HepG2 (cell line): ENCODE measurements around the gene DNPH1. TPM values are rescaled to one million over a fixed set of nuclear protein-coding genes. Genes with fewer than 3 reads are reported as not detected.

ENCODE experiments used
- ATAC-seq: fragments of 200-7000 bp; cut with Tn5 transposase; 3 replicates; pipeline ENCODE4 v1.9.1; 2020; ENCODE audit warnings: mild to moderate bottlenecking, moderate library complexity
- BruUV-seq: library from RNA; stranded (reverse); fragments of 400-500 nt; replicated peaks from 2 replicates; lab custom pipeline; 2021; lab: Mats Ljungman, UMichigan
- CTCF ChIA-PET: fragments of 300-600 bp; formaldehyde crosslinking; extraction: SDS; loops from one replicate; lab custom pipeline; 2021; ENCODE audit warnings: low total read pairs, inconsistent platforms, low intra/inter-chr PET ratio; lab: Yijun Ruan, JAX
- POLR2A ChIA-PET: fragments of 350-600 bp; sonication (Branson Sonifier 250); formaldehyde crosslinking; loops from one replicate; lab custom pipeline; 2020; ENCODE audit warnings: antibody characterized with exemption, inconsistent platforms; lab: Yijun Ruan, JAX
- DNase-seq: peaks from one replicate; pipeline ENCODE4 v3.0.0-alpha.2; 2015; ENCODE audit warnings: low spot score
- FAIRE-seq: peaks from 3 replicates; lab custom pipeline; 2011; peaks lifted over from hg19 to GRCh38; lab: Jason Lieb, UNC
- H2AFZ ChIP-seq: one replicate; pipeline ENCODE4 v1.6.1; 2011; ENCODE audit warnings: low read length, inconsistent platforms
- H3K27ac ChIP-seq: fragments of 300-600 bp; 3 replicates; pipeline ENCODE4 v1.8.0; 2011; ENCODE audit warnings: mixed run types, mild to moderate bottlenecking, mixed read lengths, low read length, inconsistent platforms; ENCODE audit not compliant: insufficient read depth; ENCODE audit errors: extremely low read length
- H3K27me3 ChIP-seq, 2 experiments: fragments of 200-600 bp in 1 of 2; 2 replicates in 1 of 2; 3 replicates in 1 of 2; pipeline versions ENCODE4 v1.6.0 to v1.8.0; 2011; ENCODE audit warnings: low read length in 2 of 2, mild to moderate bottlenecking in 2 of 2, moderate library complexity in 2 of 2, inconsistent platforms in 1 of 2; ENCODE audit not compliant: insufficient read depth in 2 of 2, control insufficient read depth in 1 of 2
- H3K36me3 ChIP-seq, 2 experiments: fragments of 200-600 bp in 1 of 2; replicated peaks in 1 of 2; 2 replicates in 1 of 2; 3 replicates in 1 of 2; pipeline versions ENCODE4 v1.5.1 to v1.8.0; 2011; ENCODE audit warnings: low read length in 2 of 2, inconsistent platforms in 1 of 2; ENCODE audit not compliant: insufficient read depth in 2 of 2, control insufficient read depth in 1 of 2
- H3K4me1 ChIP-seq: 2 replicates; pipeline ENCODE4 v1.5.1; 2012; ENCODE audit warnings: low read length, inconsistent platforms; ENCODE audit not compliant: insufficient read depth
- H3K4me2 ChIP-seq: 2 replicates; pipeline ENCODE4 v1.6.0; 2011; ENCODE audit warnings: low read depth, low read length, inconsistent platforms
- H3K4me3 ChIP-seq, 3 experiments: fragments of 200-600 bp in 1 of 3; sonication (generic), shearing (Covaris generic) in 1 of 3; replicated peaks in 1 of 3; 2 replicates each; pipeline ENCODE4 v1.5.1; 2011 to 2016; ENCODE audit warnings: low read length in 3 of 3, inconsistent platforms in 2 of 3, low read depth in 2 of 3, mild to moderate bottlenecking in 2 of 3, control low read depth in 1 of 3, mixed read lengths in 1 of 3; ENCODE audit not compliant: insufficient read depth in 1 of 3
- H3K79me2 ChIP-seq: one replicate; pipeline ENCODE4 v1.6.1; 2011; ENCODE audit warnings: low read length, inconsistent platforms; ENCODE audit not compliant: insufficient read depth
- H3K9ac ChIP-seq: 2 replicates; pipeline ENCODE4 v1.6.0; 2011; ENCODE audit warnings: mild to moderate bottlenecking, low read depth, low read length, inconsistent platforms; ENCODE audit not compliant: insufficient read depth
- H3K9me3 ChIP-seq: 2 replicates; pipeline ENCODE4 v1.5.1; 2012; ENCODE audit warnings: mild to moderate bottlenecking, low read length
- H4K20me1 ChIP-seq: 2 replicates; pipeline ENCODE4 v1.6.0; 2011; ENCODE audit warnings: inconsistent platforms, mild to moderate bottlenecking, low read length, moderate library complexity; ENCODE audit not compliant: insufficient read depth
- AGO2 ChIP-seq: fragments of 200-400 bp; formaldehyde crosslinking; optimal IDR thresholded peaks from 2 replicates; pipeline ENCODE3; 2017; ENCODE audit warnings: mild to moderate bottlenecking, low read depth, low read length, moderate library complexity
- CHD2 ChIP-seq: IDR thresholded peaks from 2 replicates; pipeline ENCODE4 v1.6.1; 2011; ENCODE audit warnings: low read depth, low read length, improper control_type of control experiment
- HNRNPLL ChIP-seq: fragments of 200-400 bp; formaldehyde crosslinking; IDR thresholded peaks from 2 replicates; pipeline ENCODE4 v1.6.1; 2017; ENCODE audit warnings: mild to moderate bottlenecking, low read depth, low read length; ENCODE audit not compliant: poor library complexity, severe bottlenecking
- MYC ChIP-seq: sonication (generic); formaldehyde crosslinking; IDR thresholded peaks from 2 replicates; pipeline ENCODE4 v1.9.0; 2021; ENCODE audit warnings: missing genetic modification reagents, borderline replicate concordance
- NFIC ChIP-seq: IDR thresholded peaks from 2 replicates; pipeline ENCODE4 v1.6.1; 2012; ENCODE audit warnings: mild to moderate bottlenecking, low read length, inconsistent platforms
- NR2F6 ChIP-seq, 2 experiments: IDR thresholded peaks; 2 replicates each; pipeline ENCODE4 v1.6.1; 2016; ENCODE audit warnings: antibody characterized with exemption in 1 of 2, mild to moderate bottlenecking in 1 of 2
- POLR2AphosphoS2 ChIP-seq: IDR thresholded peaks from 2 replicates; pipeline ENCODE4 v1.6.1; 2011; ENCODE audit warnings: low read depth, low read length, improper control_type of control experiment
- RCOR2 ChIP-seq: IDR thresholded peaks from 2 replicates; pipeline ENCODE4 v1.6.1; 2016; ENCODE audit warnings: missing biosample characterization, missing genetic modification reagents
- SAP130 ChIP-seq: IDR thresholded peaks from 2 replicates; pipeline ENCODE4 v1.6.1; 2016; ENCODE audit warnings: low read depth
- SNRNP70 ChIP-seq: fragments of 200-400 bp; formaldehyde crosslinking; IDR thresholded peaks from 2 replicates; pipeline ENCODE4 v1.6.1; 2017; ENCODE audit warnings: mild to moderate bottlenecking, low read depth, low read length, moderate library complexity
- SYNCRIP ChIP-seq: fragments of 200-400 bp; formaldehyde crosslinking; IDR thresholded peaks from 2 replicates; pipeline ENCODE4 v1.6.1; 2018; ENCODE audit warnings: mild to moderate bottlenecking, low read depth, low read length; ENCODE audit not compliant: insufficient read depth
- ZNF530 ChIP-seq: sonication (generic); formaldehyde crosslinking; IDR thresholded peaks from 2 replicates; pipeline ENCODE4 v1.5.0; 2020; ENCODE audit warnings: low read depth, mild to moderate bottlenecking, missing genetic modification reagents
- ZSCAN25 ChIP-seq: sonication (generic); formaldehyde crosslinking; IDR thresholded peaks from 2 replicates; pipeline ENCODE4 v1.8.0; 2022; ENCODE audit warnings: mild to moderate bottlenecking, missing genetic modification reagents
- ZSCAN29 ChIP-seq: sonication (generic); formaldehyde crosslinking; conservative IDR thresholded peaks from 2 replicates; pipeline ENCODE4 v1.4.0; 2020; ENCODE audit warnings: mild to moderate bottlenecking, missing genetic modification reagents
- ZZZ3 ChIP-seq: sonication (generic); formaldehyde crosslinking; IDR thresholded peaks from 2 replicates; pipeline ENCODE4 v1.4.0; 2020; ENCODE audit warnings: missing genetic modification reagents, mild to moderate bottlenecking, borderline replicate concordance
- WGBS: methylation state at CpG from one replicate; pipeline ENCODE4 v1.1.6; 2017; ENCODE audit warnings: low lambda C conversion rate; 5-methylcytosine and 5-hydroxymethylcytosine counted together
- in situ Hi-C: cut with HindIII; loops from 2 replicates; pipeline ENCODE4 v1.10.0; 2017; ENCODE audit warnings: low pct_unique_long_range_greater_than_20kb; ENCODE audit not compliant: extremely low pct_ligation_motif_present
- intact Hi-C: fragments of 100-400 bp; cut with micrococcal nuclease; formaldehyde crosslinking; loops from one replicate; pipeline ENCODE4 v1.10.0; 2022; ENCODE audit not compliant: unreplicated experiment
- polyA plus RNA-seq, 8 experiments: library from polyadenylated mRNA; depleted of rRNA in 3 of 8; stranded (reverse) in 7 of 8; unstranded in 1 of 8; fragments of >200 nt; fragmentation: Illumina TruSeq in 4 of 8; extraction: Trizol in 4 of 8; gene quantifications; 2 replicates each; pipeline versions ENCODE4 v1.2.1 to v1.2.3, GENCODE V29; 2011 to 2016; ENCODE audit warnings: low read depth in 4 of 8, missing spikeins in 1 of 8, mixed read lengths in 1 of 8; ENCODE audit not compliant: insufficient read depth in 1 of 8
- total RNA-seq, 5 experiments: library from RNA; depleted of rRNA; stranded (reverse); fragments of >200 nt; fragmentation: Illumina TruSeq; extraction: Trizol; gene quantifications; 2 replicates each; pipeline ENCODE4 v1.2.3, GENCODE V29; 2016; ENCODE audit warnings: low read depth in 1 of 5
- TF ChIP-seq, protein P1 (sequence below), 2 experiments: fragments of 450-650 bp in 1 of 2; sonication (generic) in 1 of 2; formaldehyde crosslinking in 1 of 2; IDR thresholded peaks; 2 replicates each; pipeline versions ENCODE4 v1.6.1 to v1.8.0; 2016 to 2022; ENCODE audit warnings: antibody characterized with exemption in 1 of 2, mild to moderate bottlenecking in 1 of 2, missing genetic modification reagents in 1 of 2

DNPH1 gene
- total and polyA plus RNA-seq, 2 of the 13 experiments (the other 11 are each of a cell fraction or from before 2014, with no cell fraction given), result 56.5 to 75.1 TPM

DNA sequence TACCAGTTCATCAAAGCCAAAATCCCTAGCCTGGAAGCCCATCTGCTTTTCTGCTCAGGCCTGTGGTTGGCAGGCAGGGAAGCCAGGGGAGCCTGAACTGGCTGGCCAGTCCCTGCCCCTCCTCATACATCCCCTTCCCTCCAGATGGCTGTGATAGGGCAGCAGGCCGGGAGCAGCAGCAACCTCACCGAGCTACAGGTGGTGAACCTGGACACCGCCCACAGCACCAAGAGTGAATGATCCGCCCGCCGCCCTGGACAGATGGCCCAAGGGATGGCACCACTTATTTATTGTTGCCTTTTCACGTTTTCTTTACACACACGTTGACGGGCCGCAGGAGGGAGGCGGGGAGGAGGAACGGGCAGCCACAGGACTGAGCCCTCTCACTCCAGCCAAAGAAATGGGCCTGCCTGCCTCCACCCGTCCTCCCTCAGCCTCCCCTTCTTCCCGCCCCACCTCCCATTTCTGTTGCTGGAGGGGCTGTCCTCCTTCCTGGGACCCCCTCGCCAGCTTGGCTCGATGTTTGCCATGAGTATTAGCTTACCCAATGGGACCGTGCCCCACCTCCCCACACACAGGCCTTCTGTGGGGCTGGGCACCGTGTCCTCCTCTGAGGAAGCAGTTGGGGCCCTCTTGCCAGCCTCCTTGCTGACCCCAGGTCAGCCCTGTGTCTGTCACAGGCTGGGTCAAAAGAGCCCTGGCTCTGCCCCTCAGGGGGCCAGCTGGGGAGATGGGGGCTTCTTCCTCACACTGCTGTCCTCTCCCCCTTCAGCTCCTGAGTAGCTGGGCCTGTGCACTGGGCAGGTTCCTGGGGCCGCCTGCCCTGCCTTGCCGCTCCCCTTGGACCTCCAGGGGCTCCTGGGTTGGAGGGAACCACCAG is 50.1 kb downstream of the DNPH1 start:
- ChIA-PET POLR2A (no interaction called here), CTCF (no interaction called here)
- H3K4me3 ChIP-seq, result no peak overlapping the region
- H3K9me3 ChIP-seq, result no peaks in the 10 kb centered on the region
- H3K27ac ChIP-seq, result no peak overlapping the region
- no peak for ATAC-seq
- H3K79me2 ChIP-seq, result peaks cover 12% of the 10 kb centered on the region
- H3K4me2 ChIP-seq, result no peak overlapping the region
- H3K4me1 ChIP-seq, result peaks cover 33% of the 10 kb centered on the region
- no peak overlapping the region for H3K9ac ChIP-seq
- H3K27me3 ChIP-seq, result no peaks in the 10 kb centered on the region; a peak in 1 of 5 replicates
- FAIRE-seq, result no peak
- peaks cover 28 to 42% of the 10 kb centered on the region in 2 experiments for H3K36me3 ChIP-seq
- H2AFZ ChIP-seq, result no peak overlapping the region
- peaks cover 13% of the 10 kb centered on the region for H4K20me1 ChIP-seq
- no TSS peak for BruUV-seq
- intact Hi-C loops, result no loop called here
- 98% methylated on average over 20 of the region's 20 CpGs for WGBS
- in situ Hi-C loops, result no loop called here
- DNase-seq, result no peak
- TF ChIP-seq NR2F6 (IDR thresholded peaks at IDR 0.05) (no peak), NR2F6 (CRISPR knock-in tag; IDR thresholded peaks at IDR 0.05) (no peak), SAP130 (CRISPR knock-in tag) (no peak), MYC (CRISPR knock-in tag) (no peak), ZNF530 (CRISPR knock-in tag) (no peak), NFIC (no peak), ZZZ3 (no peak), SNRNP70 (no peak), SYNCRIP (no peak), ZSCAN29 (CRISPR knock-in tag) (no peak), CHD2 (no peak), HNRNPLL (peak; percentile 11), RCOR2 (CRISPR knock-in tag) (no peak), POLR2AphosphoS2 (peak; percentile 42; the same call in 1 of the 2 replicates), ZSCAN25 (CRISPR knock-in tag) (no peak), AGO2 (peak; percentile 62)
- TF ChIP-seq, protein P1, sequence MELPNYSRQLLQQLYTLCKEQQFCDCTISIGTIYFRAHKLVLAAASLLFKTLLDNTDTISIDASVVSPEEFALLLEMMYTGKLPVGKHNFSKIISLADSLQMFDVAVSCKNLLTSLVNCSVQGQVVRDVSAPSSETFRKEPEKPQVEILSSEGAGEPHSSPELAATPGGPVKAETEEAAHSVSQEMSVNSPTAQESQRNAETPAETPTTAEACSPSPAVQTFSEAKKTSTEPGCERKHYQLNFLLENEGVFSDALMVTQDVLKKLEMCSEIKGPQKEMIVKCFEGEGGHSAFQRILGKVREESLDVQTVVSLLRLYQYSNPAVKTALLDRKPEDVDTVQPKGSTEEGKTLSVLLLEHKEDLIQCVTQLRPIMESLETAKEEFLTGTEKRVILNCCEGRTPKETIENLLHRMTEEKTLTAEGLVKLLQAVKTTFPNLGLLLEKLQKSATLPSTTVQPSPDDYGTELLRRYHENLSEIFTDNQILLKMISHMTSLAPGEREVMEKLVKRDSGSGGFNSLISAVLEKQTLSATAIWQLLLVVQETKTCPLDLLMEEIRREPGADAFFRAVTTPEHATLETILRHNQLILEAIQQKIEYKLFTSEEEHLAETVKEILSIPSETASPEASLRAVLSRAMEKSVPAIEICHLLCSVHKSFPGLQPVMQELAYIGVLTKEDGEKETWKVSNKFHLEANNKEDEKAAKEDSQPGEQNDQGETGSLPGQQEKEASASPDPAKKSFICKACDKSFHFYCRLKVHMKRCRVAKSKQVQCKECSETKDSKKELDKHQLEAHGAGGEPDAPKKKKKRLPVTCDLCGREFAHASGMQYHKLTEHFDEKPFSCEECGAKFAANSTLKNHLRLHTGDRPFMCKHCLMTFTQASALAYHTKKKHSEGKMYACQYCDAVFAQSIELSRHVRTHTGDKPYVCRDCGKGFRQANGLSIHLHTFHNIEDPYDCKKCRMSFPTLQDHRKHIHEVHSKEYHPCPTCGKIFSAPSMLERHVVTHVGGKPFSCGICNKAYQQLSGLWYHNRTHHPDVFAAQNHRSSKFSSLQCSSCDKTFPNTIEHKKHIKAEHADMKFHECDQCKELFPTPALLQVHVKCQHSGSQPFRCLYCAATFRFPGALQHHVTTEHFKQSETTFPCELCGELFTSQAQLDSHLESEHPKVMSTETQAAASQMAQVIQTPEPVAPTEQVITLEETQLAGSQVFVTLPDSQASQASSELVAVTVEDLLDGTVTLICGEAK (IDR thresholded peaks at IDR 0.05), result no peak
- TF ChIP-seq, protein P1 (CRISPR knock-in tag; IDR thresholded peaks at IDR 0.05), result no peak
